ENCODE results near the gene CAPN11.

Gene CAPN11

GRCh38 chr6:44221961-44222335 is 63.3 kb downstream of the CAPN11 start:
- Histone ChIP-seq H3K27me3 (ENCODE audit: insufficient read depth, poor library complexity, severe bottlenecking) (no peaks in the 10 kb centered on the region), H3K4me3 (replicated peaks; ENCODE audit: insufficient read depth, low read length) (no peak overlapping the region), H3K27ac (replicated peaks) (no peak overlapping the region)
- TF ChIP-seq GABPA (IDR thresholded peaks at IDR 0.05; ENCODE audit: low read depth) (no peak), POLR2AphosphoS5 (IDR thresholded peaks at IDR 0.05; ENCODE audit: low read depth) (no peak), CTCF (IDR thresholded peaks at IDR 0.05; ENCODE audit: insufficient read depth, low read length) (no peak), SPI1 (IDR thresholded peaks at IDR 0.05; ENCODE audit: borderline replicate concordance, low read depth) (no peak), REST (IDR thresholded peaks at IDR 0.05; ENCODE audit: insufficient replicate concordance, low read depth) (no peak)
- no peak for DNase-seq (ENCODE audit: low read depth in 1 of 2, low spot score in 1 of 2)

- H3K4me3 ChIP-seq (replicated peaks; ENCODE audit: insufficient read depth, low read length), result peak overlapping the region; percentile 78
- DNase-seq (ENCODE audit: low read depth in 1 of 2, low spot score in 1 of 2), result no peak
- TF ChIP-seq GABPA (IDR thresholded peaks at IDR 0.05; ENCODE audit: low read depth), result no peak
- no peak for TF ChIP-seq SPI1 (IDR thresholded peaks at IDR 0.05; ENCODE audit: borderline replicate concordance, low read depth)
- no peak for TF ChIP-seq POLR2AphosphoS5 (IDR thresholded peaks at IDR 0.05; ENCODE audit: low read depth)
- no peak for TF ChIP-seq REST (IDR thresholded peaks at IDR 0.05; ENCODE audit: insufficient replicate concordance, low read depth)
- no peak for TF ChIP-seq CTCF (IDR thresholded peaks at IDR 0.05; ENCODE audit: insufficient read depth, low read length)
- H3K27ac ChIP-seq (replicated peaks), result peak overlapping the region; percentile 86; the same call in 1 of the 2 replicates
- no peaks in the 10 kb centered on the region for H3K27me3 ChIP-seq (ENCODE audit: insufficient read depth, poor library complexity, severe bottlenecking)
Measured at GRCh38 chr6:44222486-44223318, 64.1 kb downstream of the CAPN11 start.

GRCh38 chr6:44223319-44224028 is 64.9 kb downstream of the CAPN11 start, which contains the start of gene SLC29A1:
Gene SLC29A1, plus strand, starts transcription at chr6:44223595. Its CDS starts 3,719 bp downstream, at chr6:44227314.
- no peak for TF ChIP-seq GABPA (IDR thresholded peaks at IDR 0.05; ENCODE audit: low read depth)
- peak; percentile 90 for TF ChIP-seq POLR2AphosphoS5 (IDR thresholded peaks at IDR 0.05; ENCODE audit: low read depth)
- Histone ChIP-seq H3K27ac (replicated peaks) (peak within 1 kb of the TSS; percentile 86), H3K4me3 (replicated peaks; ENCODE audit: insufficient read depth, low read length) (peak within 1 kb of the TSS; percentile 78), H3K27me3 (ENCODE audit: insufficient read depth, poor library complexity, severe bottlenecking) (no peaks in the 10 kb centered on the region)
- peak; percentile 77 to 88 for DNase-seq (ENCODE audit: low read depth in 1 of 2, low spot score in 1 of 2)

Measured in HL-60 (cell line).